GM19455 (cell line): ENCODE data around the gene TRAF3IP1.

ENCODE experiments used
- ATAC-seq: cut with Tn5 transposase; IDR thresholded peaks from one replicate; pipeline ENCODE4 v1.9.1; 2021; ENCODE audit not compliant: unreplicated experiment

TRAF3IP1 gene

GRCh38 chr2:238287737-238288649, 32.3 kb upstream of the TRAF3IP1 start, which contains the start of gene PER2:
TSS of gene PER2 (minus strand) at chr2:238288610. CDS start at chr2:238277936, 10,674 bp downstream.
- ATAC-seq: peak; percentile 38

- peak; percentile 91 for ATAC-seq
Observed at GRCh38 chr2:238288650-238289573, 31.4 kb upstream of the TRAF3IP1 start.

GRCh38 chr2:238289574-238289973, 30.7 kb upstream of the TRAF3IP1 start:
- no peak for ATAC-seq

- no peak for ATAC-seq
Observed at GRCh38 chr2:238290091-238290509, 30.2 kb upstream of the TRAF3IP1 start.

GRCh38 chr2:238290715-238291549, 29.4 kb upstream of the TRAF3IP1 start:
- ATAC-seq: no peak

GRCh38 chr2:238291550-238292281, 28.6 kb upstream of the TRAF3IP1 start:
- no peak for ATAC-seq

GRCh38 chr2:238294046-238294392, 26.3 kb upstream of the TRAF3IP1 start:
- no peak for ATAC-seq

GRCh38 chr2:238294393-238295143, 25.8 kb upstream of the TRAF3IP1 start:
- ATAC-seq: no peak

- ATAC-seq: no peak
Observed at GRCh38 chr2:238295144-238296112, 24.9 kb upstream of the TRAF3IP1 start.

- no peak for ATAC-seq
Observed at GRCh38 chr2:238296638-238297457, 23.5 kb upstream of the TRAF3IP1 start.

- ATAC-seq: no peak
Observed at GRCh38 chr2:238299803-238300202, 20.5 kb upstream of the TRAF3IP1 start.

GRCh38 chr2:238302087-238302486, 18.2 kb upstream of the TRAF3IP1 start:
- ATAC-seq: no peak

- no peak for ATAC-seq
Observed at GRCh38 chr2:238302751-238303150, 17.6 kb upstream of the TRAF3IP1 start.

- ATAC-seq: no peak
Observed at GRCh38 chr2:238304116-238304515, 16.2 kb upstream of the TRAF3IP1 start.

GRCh38 chr2:238305092-238305862, 15.0 kb upstream of the TRAF3IP1 start:
- ATAC-seq: no peak

GRCh38 chr2:238305965-238306671, 14.2 kb upstream of the TRAF3IP1 start:
- ATAC-seq: no peak
